GM06990 (cell line): ENCODE results near the gene MSH3.

ENCODE experiments used
- DNase-seq: peaks from one replicate; pipeline ENCODE4 v3.0.0-alpha.2; 2011; ENCODE audit not compliant: insufficient read length; ENCODE audit errors: extremely low read depth
- H3K27me3 ChIP-seq: replicated peaks from 2 replicates; pipeline ENCODE4 v1.6.0; 2011; ENCODE audit warnings: low read length; ENCODE audit not compliant: control insufficient read depth, insufficient read depth
- H3K36me3 ChIP-seq: 2 replicates; pipeline ENCODE4 v1.5.1; 2011; ENCODE audit warnings: low read length; ENCODE audit not compliant: control insufficient read depth, insufficient read depth
- H3K4me3 ChIP-seq: replicated peaks from 2 replicates; pipeline ENCODE4 v1.5.1; 2011; ENCODE audit warnings: low read depth, mild to moderate bottlenecking, control low read depth, low read length
- TF ChIP-seq, protein P1 (sequence below): IDR thresholded peaks from 2 replicates; pipeline ENCODE4 v1.5.1; 2011; ENCODE audit warnings: low read length, control low read depth, mild to moderate bottlenecking, inconsistent platforms; ENCODE audit not compliant: insufficient read depth, poor library complexity, severe bottlenecking

MSH3 gene

GRCh38 chr5:80714570-80715298 is 60.3 kb downstream of the MSH3 start:
- TF ChIP-seq, protein P1, sequence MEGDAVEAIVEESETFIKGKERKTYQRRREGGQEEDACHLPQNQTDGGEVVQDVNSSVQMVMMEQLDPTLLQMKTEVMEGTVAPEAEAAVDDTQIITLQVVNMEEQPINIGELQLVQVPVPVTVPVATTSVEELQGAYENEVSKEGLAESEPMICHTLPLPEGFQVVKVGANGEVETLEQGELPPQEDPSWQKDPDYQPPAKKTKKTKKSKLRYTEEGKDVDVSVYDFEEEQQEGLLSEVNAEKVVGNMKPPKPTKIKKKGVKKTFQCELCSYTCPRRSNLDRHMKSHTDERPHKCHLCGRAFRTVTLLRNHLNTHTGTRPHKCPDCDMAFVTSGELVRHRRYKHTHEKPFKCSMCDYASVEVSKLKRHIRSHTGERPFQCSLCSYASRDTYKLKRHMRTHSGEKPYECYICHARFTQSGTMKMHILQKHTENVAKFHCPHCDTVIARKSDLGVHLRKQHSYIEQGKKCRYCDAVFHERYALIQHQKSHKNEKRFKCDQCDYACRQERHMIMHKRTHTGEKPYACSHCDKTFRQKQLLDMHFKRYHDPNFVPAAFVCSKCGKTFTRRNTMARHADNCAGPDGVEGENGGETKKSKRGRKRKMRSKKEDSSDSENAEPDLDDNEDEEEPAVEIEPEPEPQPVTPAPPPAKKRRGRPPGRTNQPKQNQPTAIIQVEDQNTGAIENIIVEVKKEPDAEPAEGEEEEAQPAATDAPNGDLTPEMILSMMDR: no peak
- peaks cover 2% of the 10 kb centered on the region; the same call in 1 of the 2 replicates for H3K36me3 ChIP-seq
- no peak overlapping the region for H3K4me3 ChIP-seq
- H3K27me3 ChIP-seq: no peaks in the 10 kb centered on the region
- no peak for DNase-seq

GRCh38 chr5:80715887-80716286 is 61.4 kb downstream of the MSH3 start:
- DNase-seq: no peak
- H3K4me3 ChIP-seq: no peak overlapping the region
- no peaks in the 10 kb centered on the region for H3K27me3 ChIP-seq
- peaks cover 2% of the 10 kb centered on the region; the same call in 1 of the 2 replicates for H3K36me3 ChIP-seq
- TF ChIP-seq, protein P1: no peak

DNA sequence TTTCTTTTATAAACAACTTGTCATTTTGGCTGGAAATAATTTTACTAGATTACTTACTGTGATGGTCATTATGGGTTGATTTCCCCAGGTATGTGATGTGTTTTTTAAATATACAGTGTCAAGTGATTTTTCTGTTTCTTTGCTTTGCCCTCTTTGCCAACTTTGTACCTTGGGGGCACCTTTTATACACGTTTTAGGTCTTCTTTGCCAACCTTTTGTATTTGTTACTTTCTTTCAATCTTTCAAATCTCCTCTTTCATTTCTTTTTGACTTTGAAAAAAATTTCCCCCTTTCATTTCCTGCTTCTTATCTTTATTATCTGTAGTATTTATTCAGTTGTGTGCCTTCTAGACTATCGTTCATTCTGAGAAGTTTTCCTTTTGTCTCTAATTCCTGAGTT is 65.7 kb downstream of the MSH3 start:
- Histone ChIP-seq H3K27me3 (no peaks in the 10 kb centered on the region), H3K36me3 (no peaks in the 10 kb centered on the region), H3K4me3 (no peak overlapping the region)
- TF ChIP-seq, protein P1: no peak
- DNase-seq: no peak

DNA sequence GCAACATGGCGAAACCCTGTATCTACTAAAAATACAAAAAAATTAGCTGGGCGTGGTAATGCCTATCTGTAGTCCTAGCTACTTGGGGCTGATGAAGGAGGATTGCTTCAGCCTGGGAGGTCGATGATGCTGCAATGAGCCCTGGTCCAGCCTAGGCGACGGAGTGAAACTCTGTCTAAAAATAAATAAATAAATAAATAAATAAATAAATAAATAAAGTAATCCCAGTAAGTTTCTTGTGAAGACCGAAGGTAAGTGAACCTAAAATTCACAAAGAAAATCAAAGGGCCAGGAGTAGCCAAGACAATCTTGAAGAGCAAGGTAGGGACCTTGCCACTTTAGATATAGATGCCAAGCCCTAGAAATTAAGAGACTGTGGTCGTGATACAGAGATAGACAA is 68.5 kb downstream of the MSH3 start:
- H3K4me3 ChIP-seq: no peak overlapping the region
- peaks cover 3% of the 10 kb centered on the region; the same call in 1 of the 2 replicates for H3K36me3 ChIP-seq
- no peaks in the 10 kb centered on the region for H3K27me3 ChIP-seq
- TF ChIP-seq, protein P1: no peak
- DNase-seq: no peak

DNA sequence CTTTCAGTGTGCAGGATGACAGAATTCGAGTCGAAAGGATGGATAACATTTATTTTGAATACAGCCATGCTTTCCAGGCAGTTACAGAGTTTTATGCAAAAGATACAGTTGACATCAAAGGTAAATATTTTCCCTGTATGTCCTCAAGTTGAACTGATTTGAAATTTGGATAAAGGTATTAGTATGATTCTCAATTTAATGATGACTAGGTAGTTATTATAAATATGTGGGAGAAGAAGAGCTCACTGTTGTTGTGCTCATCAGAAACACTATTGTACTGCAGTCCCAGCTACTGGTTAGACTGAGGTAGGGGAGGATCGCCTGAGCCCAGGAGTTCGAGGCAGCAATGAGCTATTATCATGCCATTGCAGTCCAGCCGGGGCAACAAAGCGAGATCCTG is 71.0 kb downstream of the MSH3 start:
- peaks cover 3% of the 10 kb centered on the region for H3K36me3 ChIP-seq
- TF ChIP-seq, protein P1: no peak
- no peaks in the 10 kb centered on the region for H3K27me3 ChIP-seq
- DNase-seq: no peak
- no peak overlapping the region for H3K4me3 ChIP-seq
